Trophoblast cell (in vitro differentiated cells and primary cell): ENCODE results near the gene C18orf63.

Experiments used
- DNase-seq, 2 donors: peaks; one replicate each; pipeline ENCODE4 v3.0.0-alpha.2; 2016
- H2AFZ ChIP-seq: 2 replicates; pipeline ENCODE4 v1.6.1; 2013; ENCODE audit warnings: low read length, moderate library complexity, mild to moderate bottlenecking; ENCODE audit not compliant: insufficient read depth, poor library complexity
- H2AK5ac ChIP-seq: 2 replicates; pipeline ENCODE4 v1.6.1; 2013; ENCODE audit warnings: mild to moderate bottlenecking, low read length
- H2BK120ac ChIP-seq: 2 replicates; pipeline ENCODE4 v1.6.1; 2013; ENCODE audit warnings: low read length, mild to moderate bottlenecking, moderate library complexity; ENCODE audit not compliant: insufficient read depth, poor library complexity
- H2BK12ac ChIP-seq: 2 replicates; pipeline ENCODE4 v1.6.1; 2013; ENCODE audit warnings: mild to moderate bottlenecking, low read length, moderate library complexity
- H2BK5ac ChIP-seq: 2 replicates; pipeline ENCODE4 v1.6.1; 2013; ENCODE audit warnings: low read length, low read depth, moderate library complexity, mild to moderate bottlenecking; ENCODE audit not compliant: poor library complexity
- H3K14ac ChIP-seq: 2 replicates; pipeline ENCODE4 v1.6.1; 2013; ENCODE audit warnings: mild to moderate bottlenecking, low read length
- H3K18ac ChIP-seq: 2 replicates; pipeline ENCODE4 v1.6.1; 2013; ENCODE audit warnings: mild to moderate bottlenecking, low read length
- H3K23ac ChIP-seq: 2 replicates; pipeline ENCODE4 v1.6.1; 2013; ENCODE audit warnings: low read length
- H3K27ac ChIP-seq: 2 replicates; pipeline ENCODE4 v1.5.1; 2013; ENCODE audit warnings: low read depth, mild to moderate bottlenecking, inconsistent platforms, low read length, moderate library complexity
- H3K27me3 ChIP-seq: 2 replicates; pipeline ENCODE4 v1.6.1; 2013; ENCODE audit warnings: inconsistent platforms, mild to moderate bottlenecking, low read length, moderate library complexity; ENCODE audit not compliant: insufficient read depth
- H3K36me3 ChIP-seq, 2 experiments: 1 replicate in 1 of 2; 2 replicates in 1 of 2; pipeline ENCODE4 v1.6.1; 2013; ENCODE audit warnings: low read length in 2 of 2, mild to moderate bottlenecking in 2 of 2, moderate library complexity in 1 of 2; ENCODE audit not compliant: insufficient read depth in 2 of 2, control insufficient read depth in 1 of 2
- H3K4ac ChIP-seq: 2 replicates; pipeline ENCODE4 v1.6.1; 2013; ENCODE audit warnings: low read depth, mild to moderate bottlenecking, low read length, moderate library complexity
- H3K4me1 ChIP-seq, 2 experiments: 1 replicate in 1 of 2; 2 replicates in 1 of 2; pipeline ENCODE4 v1.6.1; 2013; ENCODE audit warnings: low read length in 2 of 2, mild to moderate bottlenecking in 2 of 2, moderate library complexity in 1 of 2; ENCODE audit not compliant: insufficient read depth in 2 of 2, control insufficient read depth in 1 of 2
- H3K4me2 ChIP-seq: 2 replicates; pipeline ENCODE4 v1.6.1; 2013; ENCODE audit warnings: inconsistent platforms, mild to moderate bottlenecking, low read length, moderate library complexity
- H3K4me3 ChIP-seq: 2 replicates; pipeline ENCODE4 v1.5.1; 2013; ENCODE audit warnings: mild to moderate bottlenecking, low read depth, low read length, inconsistent platforms
- H3K79me1 ChIP-seq: one replicate; pipeline ENCODE4 v1.6.1; 2013; ENCODE audit warnings: low read length
- H3K79me2 ChIP-seq: 2 replicates; pipeline ENCODE4 v1.6.1; 2013; ENCODE audit warnings: low read length, mild to moderate bottlenecking; ENCODE audit not compliant: control insufficient read depth, insufficient read depth, poor library complexity
- H3K9ac ChIP-seq: 2 replicates; pipeline ENCODE4 v1.6.1; 2013; ENCODE audit warnings: mild to moderate bottlenecking, low read length
- H3K9me3 ChIP-seq: 2 replicates; pipeline ENCODE4 v1.6.1; 2013; ENCODE audit warnings: low read depth, mild to moderate bottlenecking, control low read depth, inconsistent platforms, low read length; ENCODE audit not compliant: insufficient read depth
- H4K12ac ChIP-seq: 2 replicates; pipeline ENCODE4 v1.6.1; 2013; ENCODE audit warnings: low read depth, mild to moderate bottlenecking, low read length, moderate library complexity
- H4K8ac ChIP-seq: 2 replicates; pipeline ENCODE4 v1.6.1; 2013; ENCODE audit warnings: low read depth, mild to moderate bottlenecking, low read length, moderate library complexity
- H4K91ac ChIP-seq: one replicate; pipeline ENCODE4 v1.6.1; 2013; ENCODE audit warnings: low read depth, mild to moderate bottlenecking, low read length, moderate library complexity
- WGBS: extraction: QIAGEN DNeasy Blood & Tissue Kit; methylation state at CpG from one replicate; pipeline ENCODE4 v1.1.7; 2013; ENCODE audit warnings: missing lambda C conversion rate; ENCODE audit not compliant: insufficient read length, insufficient coverage; ENCODE audit errors: extremely low coverage; 5-methylcytosine and 5-hydroxymethylcytosine counted together

C18orf63 gene

GRCh38 chr18:74392323-74392722 is 76.7 kb downstream of the C18orf63 start:
- Histone ChIP-seq H3K4ac (no peak overlapping the region), H3K9ac (no peak overlapping the region), H4K8ac (no peak overlapping the region), H4K91ac (no peak overlapping the region), H3K36me3 (no peaks in the 10 kb centered on the region), H2BK12ac (no peak overlapping the region), H3K4me2 (no peak overlapping the region), H3K23ac (no peak overlapping the region), H3K79me1 (no peaks in the 10 kb centered on the region), H2BK120ac (no peak overlapping the region), H3K14ac (no peak overlapping the region), H3K4me1 (no peaks in the 10 kb centered on the region), H3K4me3 (no peak overlapping the region), H3K27me3 (no peaks in the 10 kb centered on the region), H3K18ac (no peak overlapping the region), H3K27ac (no peak overlapping the region), H2AK5ac (no peak overlapping the region), H2BK5ac (no peak overlapping the region), H3K79me2 (no peaks in the 10 kb centered on the region), H2AFZ (no peak overlapping the region), H3K9me3 (peaks cover 2% of the 10 kb centered on the region), H4K12ac (no peak overlapping the region)
- no peak for DNase-seq
- no CpG with 5 or more reads among the region's 4 CpGs for WGBS

DNA sequence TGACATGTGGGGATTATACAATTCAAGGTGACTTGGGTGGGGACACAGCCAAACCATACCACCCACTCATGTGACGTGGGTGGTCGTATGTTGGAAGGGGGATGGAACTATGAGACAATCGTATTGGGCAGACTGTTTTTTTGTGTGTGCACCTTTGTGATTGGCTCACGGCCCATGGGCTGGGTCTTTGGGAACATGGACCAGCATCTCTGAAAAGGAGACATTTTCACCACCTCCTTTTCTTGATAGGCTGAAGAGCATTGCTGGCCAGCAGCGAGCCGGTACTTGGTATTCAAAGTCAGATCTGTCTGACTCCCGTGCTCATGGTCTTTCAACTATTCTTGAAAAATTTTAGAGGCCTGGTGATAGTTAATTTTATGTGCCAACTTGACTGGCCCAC is 79.4 kb downstream of the C18orf63 start:
- H3K79me2 ChIP-seq: no peaks in the 10 kb centered on the region
- H3K4ac ChIP-seq: no peak overlapping the region
- H3K18ac ChIP-seq: no peak overlapping the region
- no peaks in the 10 kb centered on the region for H3K79me1 ChIP-seq
- H4K8ac ChIP-seq: no peak overlapping the region
- H2BK12ac ChIP-seq: no peak overlapping the region
- no peak overlapping the region for H3K4me3 ChIP-seq
- no peaks in the 10 kb centered on the region for H3K4me1 ChIP-seq
- no peaks in the 10 kb centered on the region for H3K27me3 ChIP-seq
- no peak overlapping the region for H3K27ac ChIP-seq
- no CpG with 5 or more reads among the region's 7 CpGs for WGBS
- H2BK120ac ChIP-seq: no peak overlapping the region
- no peak overlapping the region for H3K23ac ChIP-seq
- no peak overlapping the region for H4K91ac ChIP-seq
- no peak overlapping the region for H3K9ac ChIP-seq
- no peak for DNase-seq
- H3K14ac ChIP-seq: no peak overlapping the region
- H3K9me3 ChIP-seq: peaks cover 2% of the 10 kb centered on the region
- no peak overlapping the region for H2AFZ ChIP-seq
- no peak overlapping the region for H2BK5ac ChIP-seq
- no peak overlapping the region for H4K12ac ChIP-seq
- no peak overlapping the region for H3K4me2 ChIP-seq
- H2AK5ac ChIP-seq: no peak overlapping the region
- no peaks in the 10 kb centered on the region for H3K36me3 ChIP-seq

- H3K9me3 ChIP-seq: peaks cover 2% of the 10 kb centered on the region
- no peaks in the 10 kb centered on the region for H3K27me3 ChIP-seq
- H3K79me2 ChIP-seq: no peaks in the 10 kb centered on the region
- WGBS: no CpG with 5 or more reads among the region's 9 CpGs
- no peaks in the 10 kb centered on the region for H3K4me1 ChIP-seq
- no peak overlapping the region for H2AFZ ChIP-seq
- H3K4me2 ChIP-seq: no peak overlapping the region
- H3K14ac ChIP-seq: no peak overlapping the region
- H3K79me1 ChIP-seq: no peaks in the 10 kb centered on the region
- H3K9ac ChIP-seq: no peak overlapping the region
- H4K91ac ChIP-seq: no peak overlapping the region
- H3K4ac ChIP-seq: no peak overlapping the region
- no peak overlapping the region for H2BK120ac ChIP-seq
- H3K27ac ChIP-seq: no peak overlapping the region
- H3K36me3 ChIP-seq: no peaks in the 10 kb centered on the region
- H2AK5ac ChIP-seq: no peak overlapping the region
- H4K8ac ChIP-seq: no peak overlapping the region
- no peak overlapping the region for H3K4me3 ChIP-seq
- H2BK12ac ChIP-seq: no peak overlapping the region
- H4K12ac ChIP-seq: no peak overlapping the region
- DNase-seq: no peak
- H2BK5ac ChIP-seq: no peak overlapping the region
- no peak overlapping the region for H3K18ac ChIP-seq
- H3K23ac ChIP-seq: no peak overlapping the region
These were observed 80.1 kb downstream of the C18orf63 start for GRCh38 chr18:74395648-74396154.

GRCh38 chr18:74396171-74397169 is 80.8 kb downstream of the C18orf63 start:
- Histone ChIP-seq H2BK5ac (no peak overlapping the region), H3K27me3 (no peaks in the 10 kb centered on the region), H3K79me1 (no peaks in the 10 kb centered on the region), H3K4me2 (no peak overlapping the region), H3K18ac (no peak overlapping the region), H2AFZ (no peak overlapping the region), H3K4me3 (no peak overlapping the region), H3K4me1 (no peaks in the 10 kb centered on the region), H4K12ac (no peak overlapping the region), H3K4ac (no peak overlapping the region), H2BK120ac (no peak overlapping the region), H3K14ac (no peak overlapping the region), H3K36me3 (no peaks in the 10 kb centered on the region), H2AK5ac (no peak overlapping the region), H3K27ac (no peak overlapping the region), H2BK12ac (no peak overlapping the region), H4K8ac (no peak overlapping the region), H4K91ac (no peak overlapping the region), H3K9me3 (peaks cover 2% of the 10 kb centered on the region), H3K9ac (no peak overlapping the region), H3K23ac (no peak overlapping the region), H3K79me2 (no peaks in the 10 kb centered on the region)
- no peak for DNase-seq
- no CpG with 5 or more reads among the region's 16 CpGs for WGBS
